CD4-positive, CD25-positive, alpha-beta regulatory T cell (primary cell): ENCODE results near the gene RNF169. TPM values are rescaled to one million over a fixed set of nuclear protein-coding genes. Genes with fewer than 3 reads are reported as not detected.

ENCODE experiments used
- ATAC-seq, 2 donors: fragments of 150-1000 bp; cut with Tn5 transposase; one replicate each; pipeline ENCODE4 v1.10.0; 2021; ENCODE audit warnings: low read depth in 2 of 2, moderate number of reproducible peaks in 2 of 2, moderate library complexity in 1 of 2
- DNase-seq, 3 donors: peaks; one replicate each; pipeline versions ENCODE4 v3.0.0 to v3.0.0-alpha.2; 2012 to 2022; ENCODE audit warnings: mixed read lengths in 1 of 3
- H3K27ac ChIP-seq: one replicate; pipeline ENCODE4 v1.7.0; 2013; ENCODE audit warnings: mild to moderate bottlenecking, low read length; ENCODE audit not compliant: insufficient read depth, poor library complexity, severe bottlenecking
- H3K27me3 ChIP-seq: one replicate; pipeline ENCODE4 v1.7.0; 2013; ENCODE audit warnings: low read length; ENCODE audit not compliant: control insufficient read depth, insufficient read depth
- H3K36me3 ChIP-seq: one replicate; pipeline ENCODE4 v1.7.0; 2013; ENCODE audit warnings: mild to moderate bottlenecking, low read length, moderate library complexity; ENCODE audit not compliant: control insufficient read depth, insufficient read depth
- H3K4me1 ChIP-seq: 2 replicates; pipeline ENCODE4 v1.7.0; 2013; ENCODE audit warnings: mild to moderate bottlenecking, low read length; ENCODE audit not compliant: insufficient read depth, control insufficient read depth, poor library complexity, severe bottlenecking
- H3K4me3 ChIP-seq: one replicate; pipeline ENCODE4 v1.7.0; 2013; ENCODE audit warnings: low read depth, mild to moderate bottlenecking, low read length, moderate library complexity
- H3K9me3 ChIP-seq, 2 experiments: 1 replicate in 1 of 2; 2 replicates in 1 of 2; pipeline ENCODE4 v1.7.0; 2013; ENCODE audit warnings: low read length in 2 of 2, mild to moderate bottlenecking in 1 of 2, moderate library complexity in 1 of 2; ENCODE audit not compliant: control insufficient read depth in 2 of 2
- H3K27ac Mint-ChIP-seq, 3 donors: one replicate each; pipeline ENCODE4 v1.8.0; 2020 to 2022; ENCODE audit warnings: mild to moderate bottlenecking in 3 of 3, mixed read lengths in 3 of 3, moderate library complexity in 2 of 3
- H3K27me3 Mint-ChIP-seq: one replicate; pipeline ENCODE4 v1.8.0; 2022; ENCODE audit warnings: mild to moderate bottlenecking, mixed read lengths
- H3K36me3 Mint-ChIP-seq: one replicate; pipeline ENCODE4 v1.8.0; 2020; ENCODE audit warnings: mixed read lengths
- H3K4me1 Mint-ChIP-seq, 4 donors: one replicate each; pipeline ENCODE4 v1.8.0; 2020 to 2022; ENCODE audit warnings: mixed read lengths in 4 of 4, mild to moderate bottlenecking in 1 of 4
- H3K4me3 Mint-ChIP-seq, 4 donors: one replicate each; pipeline ENCODE4 v1.8.0; 2020 to 2022; ENCODE audit warnings: mild to moderate bottlenecking in 4 of 4, mixed read lengths in 4 of 4, moderate library complexity in 3 of 4
- H3K9me3 Mint-ChIP-seq, 7 donors: one replicate each; pipeline ENCODE4 v1.8.0; 2020 to 2022; ENCODE audit warnings: mixed read lengths in 7 of 7, mild to moderate bottlenecking in 3 of 7, moderate library complexity in 2 of 7
- polyA plus RNA-seq, 4 donors: library from polyadenylated mRNA; unstranded; fragments of 300-500 nt; fragmentation: Illumina TruSeq; gene quantifications; one replicate each; pipeline ENCODE4 v1.2.3, GENCODE V29; 2021
- total RNA-seq: library from RNA; stranded (reverse); gene quantifications from one replicate; pipeline ENCODE4 v1.2.3, GENCODE V29; 2022

RNF169 gene, protein sequence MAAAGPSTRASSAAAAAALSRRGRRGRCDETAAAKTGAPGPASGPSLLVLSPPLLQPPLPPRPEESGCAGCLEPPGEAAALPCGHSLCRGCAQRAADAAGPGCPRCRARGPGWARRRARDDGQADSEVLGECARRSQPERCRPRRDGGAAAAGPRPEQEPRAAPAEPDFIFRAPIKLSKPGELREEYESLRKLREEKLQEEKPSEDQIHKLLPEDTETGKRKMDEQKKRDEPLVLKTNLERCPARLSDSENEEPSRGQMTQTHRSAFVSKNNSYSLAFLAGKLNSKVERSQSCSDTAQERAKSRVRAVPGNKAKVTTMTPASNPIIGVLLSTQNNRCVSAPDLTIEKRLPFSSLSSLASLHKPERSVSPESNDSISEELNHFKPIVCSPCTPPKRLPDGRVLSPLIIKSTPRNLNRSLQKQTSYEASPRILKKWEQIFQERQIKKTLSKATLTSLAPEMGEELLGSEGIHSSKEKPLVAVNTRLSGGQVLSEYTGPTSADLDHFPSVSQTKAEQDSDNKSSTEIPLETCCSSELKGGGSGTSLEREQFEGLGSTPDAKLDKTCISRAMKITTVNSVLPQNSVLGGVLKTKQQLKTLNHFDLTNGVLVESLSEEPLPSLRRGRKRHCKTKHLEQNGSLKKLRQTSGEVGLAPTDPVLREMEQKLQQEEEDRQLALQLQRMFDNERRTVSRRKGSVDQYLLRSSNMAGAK
- 30.2 TPM for total RNA-seq
- 1 to 10 TPM; 1.3 to 2.0 (median 1.4) TPM for polyA plus RNA-seq

GRCh38 chr11:74748211-74749126 is at the start of gene RNF169:
Gene RNF169 (plus strand): TSS chr11:74748849. CDS start chr11:74748881, 32 bp downstream.
- H3K4me1 Mint-ChIP-seq = peaks cover 23 to 59% (median 31%) of the 10 kb centered on the region in 4 donors
- peak; percentile 99 to 100 for ATAC-seq
- H3K27ac Mint-ChIP-seq = peak within 1 kb of the TSS; percentile 97 to 99 (median 97)
- no peaks in the 10 kb centered on the region for H3K9me3 Mint-ChIP-seq
- peak; percentile 88 to 96 (median 92) for DNase-seq
- Histone ChIP-seq H3K4me3 (peak within 1 kb of the TSS; percentile 86), H3K36me3 (no peaks in the 10 kb centered on the region), H3K27ac (peak within 1 kb of the TSS; percentile 83), H3K9me3 (no peaks in the 10 kb centered on the region), H3K27me3 (no peaks in the 10 kb centered on the region), H3K4me1 (peaks cover 35% of the 10 kb centered on the region)
- peak within 1 kb of the TSS; percentile 95 to 100 (median 98) for H3K4me3 Mint-ChIP-seq
- no peaks in the 10 kb centered on the region for H3K27me3 Mint-ChIP-seq
- H3K36me3 Mint-ChIP-seq = peaks cover 6% of the 10 kb centered on the region

- Mint-ChIP-seq H3K36me3 (no peaks in the 10 kb centered on the region), H3K4me1 (peaks cover 0 to 3% (median 1%) of the 10 kb centered on the region in 4 donors), H3K9me3 (no peaks in the 10 kb centered on the region), H3K4me3 (no peak overlapping the region), H3K27ac (no peak overlapping the region), H3K27me3 (peaks cover 4% of the 10 kb centered on the region)
- DNase-seq (no peak), ATAC-seq (no peak)
- Histone ChIP-seq H3K9me3 (no peaks in the 10 kb centered on the region), H3K27ac (no peak overlapping the region), H3K4me1 (no peaks in the 10 kb centered on the region), H3K36me3 (no peaks in the 10 kb centered on the region), H3K27me3 (no peaks in the 10 kb centered on the region), H3K4me3 (no peak overlapping the region)
These were observed 48.8 kb upstream of the RNF169 start for GRCh38 chr11:74699615-74700396.

DNA sequence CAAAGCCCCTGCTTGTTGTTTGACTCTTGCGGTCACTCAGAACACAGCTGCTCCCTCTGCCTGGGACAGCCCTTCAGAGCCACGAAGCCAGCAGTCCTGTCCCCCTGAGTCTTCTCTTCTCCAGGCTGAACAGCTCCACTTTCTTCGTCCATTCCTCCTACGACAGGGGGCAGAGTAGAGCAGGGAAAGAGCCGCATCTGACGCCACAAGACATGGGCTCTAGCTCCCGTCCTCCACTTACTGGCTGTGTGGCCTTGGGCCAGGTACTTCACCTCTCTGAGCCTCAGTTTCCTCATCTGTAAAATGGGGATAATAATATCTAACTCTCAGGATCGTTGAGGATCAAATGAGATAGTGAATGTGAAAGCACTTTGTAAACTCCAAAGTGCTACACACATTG is 47.3 kb upstream of the RNF169 start:
- peaks cover 4% of the 10 kb centered on the region for H3K27me3 Mint-ChIP-seq
- no peaks in the 10 kb centered on the region for H3K36me3 ChIP-seq
- H3K27ac ChIP-seq = no peak overlapping the region
- H3K4me3 ChIP-seq = no peak overlapping the region
- no peaks in the 10 kb centered on the region for H3K4me1 ChIP-seq
- H3K9me3 ChIP-seq = no peaks in the 10 kb centered on the region
- DNase-seq (no peak), ATAC-seq (no peak)
- H3K36me3 Mint-ChIP-seq = no peaks in the 10 kb centered on the region
- H3K27ac Mint-ChIP-seq = no peak overlapping the region
- H3K4me1 Mint-ChIP-seq = peaks cover 0 to 3% (median 1%) of the 10 kb centered on the region in 4 donors
- no peaks in the 10 kb centered on the region for H3K27me3 ChIP-seq
- no peaks in the 10 kb centered on the region for H3K9me3 Mint-ChIP-seq
- H3K4me3 Mint-ChIP-seq = no peak overlapping the region

DNA sequence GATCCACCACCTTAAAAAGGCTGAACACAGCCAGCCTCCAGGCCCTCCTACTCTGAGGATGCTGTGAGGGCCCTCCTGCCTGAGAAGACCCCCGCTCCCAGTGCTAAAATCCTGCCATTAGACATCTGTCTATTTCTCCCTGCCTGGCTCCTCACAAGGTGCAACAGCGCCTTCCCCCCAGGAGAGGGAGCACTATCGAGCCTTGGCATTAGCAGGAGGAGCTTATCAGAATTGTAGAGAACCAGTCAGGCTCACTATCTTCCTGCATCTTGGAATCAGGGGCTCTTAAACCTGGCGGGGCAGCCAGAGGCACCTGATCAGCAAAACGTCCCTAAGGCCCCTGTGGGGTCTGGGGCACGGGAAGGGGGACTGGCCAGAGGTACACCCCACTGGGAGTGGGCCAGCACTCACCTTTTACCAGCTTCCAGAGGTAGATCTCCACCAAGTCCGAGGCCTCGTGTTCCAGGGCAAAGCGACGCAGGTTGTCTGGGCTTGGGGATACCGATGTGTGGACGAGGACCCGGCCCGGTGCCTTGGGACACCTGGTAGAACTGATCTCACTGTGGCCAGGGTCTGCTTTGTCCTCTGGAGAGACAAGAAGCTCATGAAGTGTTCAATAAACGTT is 46.2 kb upstream of the RNF169 start:
- ATAC-seq (peak; percentile 57 to 61), DNase-seq (peak; percentile 29 to 58 (median 53))
- Mint-ChIP-seq H3K27ac (no peak overlapping the region), H3K4me1 (peaks cover 0 to 3% (median 1%) of the 10 kb centered on the region in 4 donors), H3K9me3 (no peaks in the 10 kb centered on the region), H3K36me3 (no peaks in the 10 kb centered on the region), H3K4me3 (no peak overlapping the region), H3K27me3 (peaks cover 4% of the 10 kb centered on the region)
- Histone ChIP-seq H3K9me3 (no peaks in the 10 kb centered on the region), H3K27ac (no peak overlapping the region), H3K4me3 (no peak overlapping the region), H3K36me3 (no peaks in the 10 kb centered on the region), H3K27me3 (no peaks in the 10 kb centered on the region), H3K4me1 (no peaks in the 10 kb centered on the region)

- Mint-ChIP-seq H3K27ac (no peak overlapping the region), H3K4me1 (peaks cover 0 to 3% (median 1%) of the 10 kb centered on the region in 4 donors), H3K27me3 (peaks cover 4% of the 10 kb centered on the region), H3K4me3 (no peak overlapping the region), H3K9me3 (no peaks in the 10 kb centered on the region), H3K36me3 (no peaks in the 10 kb centered on the region)
- no peak for DNase-seq
- ATAC-seq = no peak
- H3K4me3 ChIP-seq = no peak overlapping the region
- H3K27me3 ChIP-seq = no peaks in the 10 kb centered on the region
- no peak overlapping the region for H3K27ac ChIP-seq
- H3K36me3 ChIP-seq = no peaks in the 10 kb centered on the region
- H3K4me1 ChIP-seq = no peaks in the 10 kb centered on the region
- no peaks in the 10 kb centered on the region for H3K9me3 ChIP-seq
These were observed 45.4 kb upstream of the RNF169 start for GRCh38 chr11:74703211-74703610.

GRCh38 chr11:74707182-74707581 is 41.5 kb upstream of the RNF169 start:
- H3K27me3 Mint-ChIP-seq = peaks cover 3% of the 10 kb centered on the region
- no peaks in the 10 kb centered on the region for H3K27me3 ChIP-seq
- no peak for DNase-seq
- H3K4me3 Mint-ChIP-seq = no peak overlapping the region
- no peaks in the 10 kb centered on the region for H3K9me3 Mint-ChIP-seq
- H3K36me3 ChIP-seq = no peaks in the 10 kb centered on the region
- H3K4me1 ChIP-seq = no peaks in the 10 kb centered on the region
- no peak for ATAC-seq
- H3K27ac ChIP-seq = no peak overlapping the region
- no peaks in the 10 kb centered on the region for H3K9me3 ChIP-seq
- H3K36me3 Mint-ChIP-seq = no peaks in the 10 kb centered on the region
- no peak overlapping the region for H3K27ac Mint-ChIP-seq
- no peak overlapping the region for H3K4me3 ChIP-seq
- peaks cover 0 to 3% (median under 1%) of the 10 kb centered on the region in 4 donors for H3K4me1 Mint-ChIP-seq
